ENCODE measurements around the gene HIVEP2.

DNA sequence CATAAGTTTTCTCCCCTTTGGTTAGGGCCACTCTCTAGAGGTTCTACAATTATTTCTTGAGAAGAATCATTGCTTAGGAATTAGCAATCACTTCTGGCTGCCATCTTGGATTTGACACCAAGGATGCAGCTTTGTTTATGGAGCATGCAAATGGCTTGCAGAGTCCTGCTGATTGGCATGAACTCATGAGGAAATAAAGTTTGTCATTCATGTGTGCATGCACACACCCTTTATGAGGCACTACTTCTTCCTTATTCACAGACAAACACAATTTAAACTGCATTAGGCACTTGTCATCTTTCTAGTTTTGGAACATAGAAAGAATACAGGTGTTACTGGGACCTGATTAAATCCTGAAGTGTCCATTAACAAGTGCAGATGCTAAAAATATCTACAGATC is 42.5 kb upstream of the HIVEP2 start:
- TF ChIP-seq, protein P1, sequence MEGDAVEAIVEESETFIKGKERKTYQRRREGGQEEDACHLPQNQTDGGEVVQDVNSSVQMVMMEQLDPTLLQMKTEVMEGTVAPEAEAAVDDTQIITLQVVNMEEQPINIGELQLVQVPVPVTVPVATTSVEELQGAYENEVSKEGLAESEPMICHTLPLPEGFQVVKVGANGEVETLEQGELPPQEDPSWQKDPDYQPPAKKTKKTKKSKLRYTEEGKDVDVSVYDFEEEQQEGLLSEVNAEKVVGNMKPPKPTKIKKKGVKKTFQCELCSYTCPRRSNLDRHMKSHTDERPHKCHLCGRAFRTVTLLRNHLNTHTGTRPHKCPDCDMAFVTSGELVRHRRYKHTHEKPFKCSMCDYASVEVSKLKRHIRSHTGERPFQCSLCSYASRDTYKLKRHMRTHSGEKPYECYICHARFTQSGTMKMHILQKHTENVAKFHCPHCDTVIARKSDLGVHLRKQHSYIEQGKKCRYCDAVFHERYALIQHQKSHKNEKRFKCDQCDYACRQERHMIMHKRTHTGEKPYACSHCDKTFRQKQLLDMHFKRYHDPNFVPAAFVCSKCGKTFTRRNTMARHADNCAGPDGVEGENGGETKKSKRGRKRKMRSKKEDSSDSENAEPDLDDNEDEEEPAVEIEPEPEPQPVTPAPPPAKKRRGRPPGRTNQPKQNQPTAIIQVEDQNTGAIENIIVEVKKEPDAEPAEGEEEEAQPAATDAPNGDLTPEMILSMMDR (IDR thresholded peaks at IDR 0.05): no peak
- no peak for TF ChIP-seq POLR2A (IDR thresholded peaks at IDR 0.05)
